MCF 10A (cell line): ENCODE data around the gene MRGPRF. TPM values are rescaled to one million over a fixed set of nuclear protein-coding genes. Genes with fewer than 3 reads are reported as not detected.
"Not testable (repeated sequence)": the region's sequence is repeated elsewhere in the genome, so short reads cannot be mapped to it uniquely, and the experiment has no call there.

Source experiments
- BruUV-seq: library from RNA; stranded (reverse); fragments of 400-500 nt; replicated peaks from 2 replicates; lab custom pipeline; 2021; lab: Mats Ljungman, UMichigan
- CTCF ChIA-PET: fragments of 300-600 bp; sonication (Branson Sonifier 250); formaldehyde crosslinking; extraction: SDS; loops from one replicate; lab custom pipeline; 2021; ENCODE audit warnings: antibody characterized with exemption, inconsistent platforms; lab: Yijun Ruan, JAX
- POLR2A ChIA-PET: fragments of 300-600, 350-650 bp; sonication (Branson Sonifier 250); formaldehyde crosslinking; extraction: SDS; loops from one replicate; lab custom pipeline; 2020; ENCODE audit warnings: antibody characterized with exemption, inconsistent platforms; lab: Yijun Ruan, JAX
- DNase-seq: peaks from one replicate; pipeline ENCODE4 v3.0.0-alpha.2; 2018; ENCODE audit not compliant: unreplicated experiment
- H3K27ac Mint-ChIP-seq: one replicate; pipeline ENCODE4 v1.8.0; 2022; ENCODE audit warnings: mild to moderate bottlenecking, low read depth, mixed read lengths; ENCODE audit not compliant: unreplicated experiment
- H3K27me3 Mint-ChIP-seq: one replicate; pipeline ENCODE4 v1.8.0; 2022; ENCODE audit warnings: mixed read lengths; ENCODE audit not compliant: insufficient read depth, unreplicated experiment
- H3K36me3 Mint-ChIP-seq: one replicate; pipeline ENCODE4 v1.8.0; 2022; ENCODE audit warnings: mild to moderate bottlenecking, moderate library complexity, mixed read lengths; ENCODE audit not compliant: insufficient read depth, unreplicated experiment
- H3K4me1 Mint-ChIP-seq: one replicate; pipeline ENCODE4 v1.8.0; 2022; ENCODE audit warnings: mixed read lengths; ENCODE audit not compliant: insufficient read depth, unreplicated experiment
- H3K4me3 Mint-ChIP-seq: one replicate; pipeline ENCODE4 v1.8.0; 2022; ENCODE audit warnings: mild to moderate bottlenecking, moderate library complexity, mixed read lengths; ENCODE audit not compliant: unreplicated experiment
- H3K9me3 Mint-ChIP-seq: one replicate; pipeline ENCODE4 v1.8.0; 2022; ENCODE audit warnings: mixed read lengths; ENCODE audit not compliant: unreplicated experiment
- intact Hi-C: fragments of 100-400 bp; cut with micrococcal nuclease; formaldehyde crosslinking; loops from 2 replicates; pipeline ENCODE4 v1.14.1; 2022
- total RNA-seq: library from RNA; stranded (reverse); gene quantifications from 2 replicates; pipeline ENCODE4 v1.2.3, GENCODE V29; 2022
- TF ChIP-seq, protein P1 (sequence below): fragments of 200-600 bp; IDR thresholded peaks from one replicate; pipeline ENCODE4 v1.8.0; 2022; ENCODE audit warnings: antibody characterized with exemption, mild to moderate bottlenecking; ENCODE audit not compliant: unreplicated experiment

Gene MRGPRF
- total RNA-seq, 1 experiment from 2014 or later: not detected

GRCh38 chr11:68976563-68976962 is 36.5 kb downstream of the MRGPRF start:
- POLR2A ChIA-PET: no interaction called here
- H3K9me3 Mint-ChIP-seq: no peaks in the 10 kb centered on the region
- no peaks in the 10 kb centered on the region for H3K36me3 Mint-ChIP-seq
- no TSS peak for BruUV-seq
- TF ChIP-seq, protein P1, sequence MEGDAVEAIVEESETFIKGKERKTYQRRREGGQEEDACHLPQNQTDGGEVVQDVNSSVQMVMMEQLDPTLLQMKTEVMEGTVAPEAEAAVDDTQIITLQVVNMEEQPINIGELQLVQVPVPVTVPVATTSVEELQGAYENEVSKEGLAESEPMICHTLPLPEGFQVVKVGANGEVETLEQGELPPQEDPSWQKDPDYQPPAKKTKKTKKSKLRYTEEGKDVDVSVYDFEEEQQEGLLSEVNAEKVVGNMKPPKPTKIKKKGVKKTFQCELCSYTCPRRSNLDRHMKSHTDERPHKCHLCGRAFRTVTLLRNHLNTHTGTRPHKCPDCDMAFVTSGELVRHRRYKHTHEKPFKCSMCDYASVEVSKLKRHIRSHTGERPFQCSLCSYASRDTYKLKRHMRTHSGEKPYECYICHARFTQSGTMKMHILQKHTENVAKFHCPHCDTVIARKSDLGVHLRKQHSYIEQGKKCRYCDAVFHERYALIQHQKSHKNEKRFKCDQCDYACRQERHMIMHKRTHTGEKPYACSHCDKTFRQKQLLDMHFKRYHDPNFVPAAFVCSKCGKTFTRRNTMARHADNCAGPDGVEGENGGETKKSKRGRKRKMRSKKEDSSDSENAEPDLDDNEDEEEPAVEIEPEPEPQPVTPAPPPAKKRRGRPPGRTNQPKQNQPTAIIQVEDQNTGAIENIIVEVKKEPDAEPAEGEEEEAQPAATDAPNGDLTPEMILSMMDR: no peak
- intact Hi-C loops: no loop called here
- peaks cover 37% of the 10 kb centered on the region for H3K27me3 Mint-ChIP-seq
- no peak for DNase-seq
- no peak overlapping the region for H3K4me3 Mint-ChIP-seq
- CTCF ChIA-PET: no interaction called here
- no peaks in the 10 kb centered on the region for H3K4me1 Mint-ChIP-seq
- H3K27ac Mint-ChIP-seq: no peak overlapping the region

DNA sequence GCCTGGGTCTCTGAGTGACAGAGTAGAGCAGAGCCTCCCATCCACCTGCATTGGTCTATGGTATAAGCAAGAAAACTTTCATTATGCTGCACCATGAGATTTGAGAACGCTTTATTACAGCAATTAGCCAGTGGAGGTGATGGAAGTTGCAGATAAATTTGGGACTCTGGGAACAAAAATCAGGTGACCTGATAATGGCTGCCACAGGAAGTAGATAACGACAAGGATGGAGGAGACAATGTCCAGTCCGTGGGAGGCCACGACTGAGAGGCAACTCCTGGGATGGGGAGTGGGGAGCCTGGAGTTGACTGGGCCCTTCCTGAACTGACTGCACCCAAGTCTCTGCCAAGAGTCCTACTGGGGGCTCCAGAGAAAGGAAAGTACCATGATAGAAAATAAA is 37.0 kb downstream of the MRGPRF start:
- H3K9me3 Mint-ChIP-seq: no peaks in the 10 kb centered on the region
- no peaks in the 10 kb centered on the region for H3K36me3 Mint-ChIP-seq
- TF ChIP-seq, protein P1: no peak
- no peaks in the 10 kb centered on the region for H3K4me1 Mint-ChIP-seq
- no peak for DNase-seq
- CTCF ChIA-PET: interaction anchor here (0.6 kb wide), 1 partner anchor 24 kb away, joined by 3 read pairs; no protein-coding TSS in a partner anchor
- H3K27ac Mint-ChIP-seq: no peak overlapping the region
- H3K4me3 Mint-ChIP-seq: no peak overlapping the region
- POLR2A ChIA-PET: no interaction called here
- intact Hi-C loops: no loop called here
- no TSS peak for BruUV-seq
- peaks cover 38% of the 10 kb centered on the region for H3K27me3 Mint-ChIP-seq

DNA sequence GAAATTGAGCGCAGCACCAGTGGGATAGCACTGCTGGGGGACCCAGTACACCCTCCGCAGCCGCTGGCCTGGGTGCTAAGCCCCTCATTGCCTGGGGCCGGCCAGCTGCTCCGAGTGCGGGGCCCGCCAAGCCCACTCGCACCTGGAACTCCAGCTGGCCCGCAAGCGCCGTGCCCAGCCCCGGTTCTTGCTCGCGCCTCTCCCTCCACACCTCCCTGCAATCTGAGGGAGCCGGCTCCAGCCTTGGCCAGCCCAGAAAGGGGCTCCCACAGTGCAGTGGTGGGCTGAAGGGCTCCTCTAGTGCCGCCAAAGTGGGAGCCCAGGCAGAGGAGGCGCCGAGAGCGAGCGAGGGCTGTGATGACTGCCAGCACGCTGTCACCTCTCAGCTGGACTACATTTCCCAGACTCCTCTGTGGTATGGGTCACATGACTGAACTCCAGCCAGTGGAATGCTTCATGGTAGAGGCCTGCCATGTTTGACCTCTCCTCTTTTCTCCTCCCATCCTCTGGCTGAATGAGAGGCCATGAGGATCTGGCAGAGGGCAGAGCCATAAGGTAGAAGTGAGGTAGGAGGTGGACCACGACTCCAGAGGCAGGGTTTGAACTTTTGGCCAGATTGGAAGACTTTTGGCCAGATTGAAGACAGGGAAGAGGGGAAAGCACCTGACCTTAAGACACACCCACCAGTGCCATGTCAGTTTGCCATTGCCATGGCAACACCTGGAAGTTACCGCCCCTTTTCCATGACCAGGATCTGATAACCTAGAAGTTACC is 38.4 kb downstream of the MRGPRF start:
- ChIA-PET CTCF (interaction anchor here (1.5 kb wide), 1 partner anchor 12 kb away, joined by 3 read pairs; no protein-coding TSS in a partner anchor), POLR2A (no interaction called here)
- no peak overlapping the region for H3K27ac Mint-ChIP-seq

DNA sequence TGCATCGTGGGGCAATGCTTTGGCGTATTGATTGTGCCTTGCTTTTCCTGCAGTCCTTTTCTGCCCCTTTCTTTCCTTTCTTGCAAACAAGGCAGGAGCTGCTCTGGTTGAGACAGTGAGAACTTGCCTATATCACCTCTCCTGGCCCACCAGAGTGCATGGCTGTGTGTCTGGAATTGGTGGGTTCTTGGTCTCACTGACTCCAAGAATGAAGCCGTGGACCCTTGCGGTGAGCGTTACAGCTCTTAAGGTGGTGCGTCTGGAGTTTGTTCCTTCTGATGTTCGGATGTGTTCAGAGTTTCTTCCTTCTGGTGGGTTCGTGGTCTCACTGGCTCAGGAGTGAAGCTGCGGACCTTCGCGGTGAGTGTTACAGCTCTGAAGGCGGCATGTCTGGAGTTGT is 39.3 kb downstream of the MRGPRF start:
- H3K4me3 Mint-ChIP-seq, intact Hi-C loops, H3K4me1 Mint-ChIP-seq, H3K9me3 Mint-ChIP-seq, DNase-seq, H3K27ac Mint-ChIP-seq, BruUV-seq, H3K36me3 Mint-ChIP-seq, POLR2A ChIA-PET: not testable (repeated sequence)
- CTCF ChIA-PET: interaction anchor here (1.5 kb wide), 1 partner anchor 11 kb away, joined by 3 read pairs; no protein-coding TSS in a partner anchor
- H3K27me3 Mint-ChIP-seq: peaks cover 52% of the 10 kb centered on the region

More for the DNA sequence above, 38.4 kb downstream of the MRGPRF start:
- peaks cover 50% of the 10 kb centered on the region for H3K27me3 Mint-ChIP-seq
- no peaks in the 10 kb centered on the region for H3K9me3 Mint-ChIP-seq
- no peaks in the 10 kb centered on the region for H3K36me3 Mint-ChIP-seq
- peak; percentile 29 for DNase-seq
- H3K4me3 Mint-ChIP-seq: no peak overlapping the region
- no TSS peak for BruUV-seq
- TF ChIP-seq, protein P1: no peak
- no peaks in the 10 kb centered on the region for H3K4me1 Mint-ChIP-seq
- intact Hi-C loops: no loop called here
